GM12891 (cell line): Measurements from ENCODE around the gene COMMD9.

Source experiments
- PAX5 ChIP-seq: IDR thresholded peaks from 2 replicates; pipeline ENCODE4 v1.6.1; 2011; ENCODE audit warnings: low read length, moderate library complexity, mild to moderate bottlenecking; ENCODE audit not compliant: insufficient read depth, severe bottlenecking
- POLR2A ChIP-seq: IDR thresholded peaks from 2 replicates; pipeline ENCODE4 v1.6.1; 2011; ENCODE audit warnings: low read depth, low read length, control low read depth
- POLR2AphosphoS5 ChIP-seq: IDR thresholded peaks from 2 replicates; pipeline ENCODE4 v1.6.1; 2011; ENCODE audit warnings: low read depth, low read length, control low read depth
- SPI1 ChIP-seq: IDR thresholded peaks from 2 replicates; pipeline ENCODE4 v1.6.1; 2011; ENCODE audit warnings: low read depth, low read length, control low read depth
- TAF1 ChIP-seq: IDR thresholded peaks from 2 replicates; pipeline ENCODE4 v1.6.1; 2011; ENCODE audit warnings: low read depth, low read length, control low read depth

- TF ChIP-seq POLR2A (no peak), POLR2AphosphoS5 (no peak), PAX5 (no peak), SPI1 (no peak), TAF1 (no peak)
These were observed 48.4 kb downstream of the COMMD9 start for GRCh38 chr11:36240801-36241200.
